GM12872 (cell line): ENCODE results near the gene SPX.

Source experiments
- TF ChIP-seq, protein P1 (sequence below): IDR thresholded peaks from 3 replicates; pipeline ENCODE4 v1.5.1; 2011; ENCODE audit warnings: low read depth, mild to moderate bottlenecking, low read length, moderate library complexity; ENCODE audit not compliant: insufficient read depth

Gene SPX

DNA sequence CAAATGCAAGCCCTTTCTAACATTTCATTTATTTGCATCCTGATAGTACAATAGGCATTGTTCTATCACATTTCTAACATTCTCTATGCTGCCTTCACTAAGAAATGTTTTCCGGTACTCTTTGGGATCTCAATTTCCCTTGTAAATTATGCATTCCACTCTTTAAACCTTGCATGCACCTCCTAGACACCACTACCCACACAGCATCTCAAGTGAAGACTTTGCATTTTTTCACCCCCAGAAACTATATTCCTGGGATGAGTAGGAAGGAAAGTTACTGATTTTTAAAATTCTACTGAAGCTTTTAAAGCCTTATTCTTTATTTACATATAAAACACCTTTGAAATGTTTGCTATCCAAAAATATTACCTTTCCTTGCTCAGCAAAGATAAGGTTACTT lies 51.4 kb downstream of the SPX start:
- TF ChIP-seq, protein P1, sequence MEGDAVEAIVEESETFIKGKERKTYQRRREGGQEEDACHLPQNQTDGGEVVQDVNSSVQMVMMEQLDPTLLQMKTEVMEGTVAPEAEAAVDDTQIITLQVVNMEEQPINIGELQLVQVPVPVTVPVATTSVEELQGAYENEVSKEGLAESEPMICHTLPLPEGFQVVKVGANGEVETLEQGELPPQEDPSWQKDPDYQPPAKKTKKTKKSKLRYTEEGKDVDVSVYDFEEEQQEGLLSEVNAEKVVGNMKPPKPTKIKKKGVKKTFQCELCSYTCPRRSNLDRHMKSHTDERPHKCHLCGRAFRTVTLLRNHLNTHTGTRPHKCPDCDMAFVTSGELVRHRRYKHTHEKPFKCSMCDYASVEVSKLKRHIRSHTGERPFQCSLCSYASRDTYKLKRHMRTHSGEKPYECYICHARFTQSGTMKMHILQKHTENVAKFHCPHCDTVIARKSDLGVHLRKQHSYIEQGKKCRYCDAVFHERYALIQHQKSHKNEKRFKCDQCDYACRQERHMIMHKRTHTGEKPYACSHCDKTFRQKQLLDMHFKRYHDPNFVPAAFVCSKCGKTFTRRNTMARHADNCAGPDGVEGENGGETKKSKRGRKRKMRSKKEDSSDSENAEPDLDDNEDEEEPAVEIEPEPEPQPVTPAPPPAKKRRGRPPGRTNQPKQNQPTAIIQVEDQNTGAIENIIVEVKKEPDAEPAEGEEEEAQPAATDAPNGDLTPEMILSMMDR: no peak

DNA sequence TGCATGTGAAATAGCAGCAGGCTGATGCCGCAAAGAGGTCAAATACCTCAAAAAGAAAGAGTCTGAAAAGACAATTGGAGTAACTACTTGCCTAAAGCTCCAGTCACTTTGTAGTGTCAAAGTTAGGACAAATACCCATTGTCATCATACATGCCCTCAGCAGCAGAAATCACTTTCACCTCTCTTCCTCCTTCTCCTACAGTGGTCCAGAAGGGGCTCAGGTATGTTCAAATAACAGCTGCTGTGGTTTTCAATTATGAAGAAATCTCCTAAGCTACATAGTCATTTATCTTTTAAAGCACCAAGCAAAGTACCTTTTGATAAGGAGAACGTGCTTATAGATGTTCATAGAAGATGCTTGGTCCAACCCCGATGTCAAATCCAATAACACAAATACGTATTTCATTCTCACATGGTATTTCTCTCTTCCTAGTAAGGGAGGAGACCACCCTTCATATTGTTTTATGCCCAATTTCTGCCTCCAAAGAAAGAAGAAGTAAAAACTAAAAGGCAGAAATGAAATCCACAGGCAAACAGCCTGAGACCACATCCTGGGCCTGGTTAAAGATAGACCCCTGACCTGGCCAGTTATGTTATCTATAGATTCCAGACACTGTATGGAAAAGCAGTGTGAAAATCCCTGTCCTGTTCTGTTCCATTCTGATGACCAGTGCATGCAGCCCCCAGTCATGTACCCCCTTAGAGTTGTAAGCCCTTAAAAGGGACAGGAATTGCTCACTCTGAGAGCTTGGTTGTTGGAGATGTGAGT lies 54.8 kb downstream of the SPX start:
- TF ChIP-seq, protein P1: no peak
